Measurements from ENCODE around the gene ACER1. TPM values are rescaled to one million over a fixed set of nuclear protein-coding genes. Genes with fewer than 3 reads are reported as not detected.
"Not testable (repeated sequence)": the region's sequence is repeated elsewhere in the genome, so short reads cannot be mapped to it uniquely, and the experiment has no call there.

Gene ACER1
- total RNA-seq, 3 donors from 2014 or later = not detected

DNA sequence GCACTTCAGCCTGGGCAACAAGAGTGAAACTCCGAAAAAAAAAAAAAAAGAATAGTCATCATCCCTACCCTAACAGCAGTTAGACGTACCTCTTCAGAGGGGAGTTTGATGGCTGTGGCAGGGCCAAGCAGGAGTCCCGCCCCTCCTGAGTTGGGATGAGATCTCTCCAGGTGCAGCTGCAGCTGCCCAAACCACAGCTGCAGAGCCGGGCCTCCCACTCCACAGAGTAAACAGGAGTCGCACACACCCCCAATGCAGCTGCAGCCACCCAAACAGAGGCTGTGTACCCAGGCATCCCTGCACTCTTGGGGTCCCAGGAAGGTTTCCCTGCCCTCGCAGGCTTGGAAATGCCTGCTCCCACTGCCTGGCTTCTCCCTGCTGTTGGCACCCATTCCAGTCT lies 36.2 kb downstream of the ACER1 start:
- H3K4me1 ChIP-seq (ENCODE audit: low read depth) = no peaks in the 10 kb centered on the region
- no peak overlapping the region for H3K4me3 ChIP-seq
- no peaks in the 10 kb centered on the region for H3K36me3 ChIP-seq (ENCODE audit: low read depth)
- intact Hi-C loops (cut with DNase I, micrococcal nuclease) = loop anchor here in 1 of 2 donors (5.0 kb wide), 1 partner anchor 80 kb away; no protein-coding TSS in a partner anchor
- ATAC-seq = no peak
- DNase-seq = no peak
- TF ChIP-seq, protein P1, sequence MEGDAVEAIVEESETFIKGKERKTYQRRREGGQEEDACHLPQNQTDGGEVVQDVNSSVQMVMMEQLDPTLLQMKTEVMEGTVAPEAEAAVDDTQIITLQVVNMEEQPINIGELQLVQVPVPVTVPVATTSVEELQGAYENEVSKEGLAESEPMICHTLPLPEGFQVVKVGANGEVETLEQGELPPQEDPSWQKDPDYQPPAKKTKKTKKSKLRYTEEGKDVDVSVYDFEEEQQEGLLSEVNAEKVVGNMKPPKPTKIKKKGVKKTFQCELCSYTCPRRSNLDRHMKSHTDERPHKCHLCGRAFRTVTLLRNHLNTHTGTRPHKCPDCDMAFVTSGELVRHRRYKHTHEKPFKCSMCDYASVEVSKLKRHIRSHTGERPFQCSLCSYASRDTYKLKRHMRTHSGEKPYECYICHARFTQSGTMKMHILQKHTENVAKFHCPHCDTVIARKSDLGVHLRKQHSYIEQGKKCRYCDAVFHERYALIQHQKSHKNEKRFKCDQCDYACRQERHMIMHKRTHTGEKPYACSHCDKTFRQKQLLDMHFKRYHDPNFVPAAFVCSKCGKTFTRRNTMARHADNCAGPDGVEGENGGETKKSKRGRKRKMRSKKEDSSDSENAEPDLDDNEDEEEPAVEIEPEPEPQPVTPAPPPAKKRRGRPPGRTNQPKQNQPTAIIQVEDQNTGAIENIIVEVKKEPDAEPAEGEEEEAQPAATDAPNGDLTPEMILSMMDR (IDR thresholded peaks at IDR 0.05) = no peak
- peaks cover 22% of the 10 kb centered on the region for H3K9me3 ChIP-seq

DNA sequence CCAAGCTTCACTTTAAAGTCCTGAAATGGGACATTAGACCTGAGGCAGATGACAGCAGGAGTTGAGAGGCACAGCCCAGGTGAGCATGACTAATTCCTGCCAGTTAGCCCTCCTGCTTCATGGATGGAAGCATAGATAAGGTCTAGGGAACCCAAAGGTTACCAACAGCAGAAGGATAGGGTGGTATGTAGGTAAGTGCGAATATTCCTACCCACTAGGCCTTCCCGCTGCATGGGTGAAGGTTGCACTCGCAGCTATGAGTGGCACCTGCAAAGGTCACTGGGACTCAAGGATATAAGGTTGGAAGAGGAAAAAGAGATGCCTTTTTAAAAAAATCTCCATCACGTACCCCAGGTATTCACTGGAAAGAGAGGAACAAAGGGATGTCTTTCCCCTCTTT lies 41.4 kb downstream of the ACER1 start:
- H3K9me3 ChIP-seq = peaks cover 65% of the 10 kb centered on the region
- H3K4me3 ChIP-seq = no peak overlapping the region
- TF ChIP-seq, protein P1 (IDR thresholded peaks at IDR 0.05) = no peak
- H3K36me3 ChIP-seq (ENCODE audit: low read depth) = no peaks in the 10 kb centered on the region
- DNase-seq (no peak), ATAC-seq (no peak)
- H3K4me1 ChIP-seq (ENCODE audit: low read depth) = no peaks in the 10 kb centered on the region
- intact Hi-C loops (cut with DNase I, micrococcal nuclease) = no loop called here

DNA sequence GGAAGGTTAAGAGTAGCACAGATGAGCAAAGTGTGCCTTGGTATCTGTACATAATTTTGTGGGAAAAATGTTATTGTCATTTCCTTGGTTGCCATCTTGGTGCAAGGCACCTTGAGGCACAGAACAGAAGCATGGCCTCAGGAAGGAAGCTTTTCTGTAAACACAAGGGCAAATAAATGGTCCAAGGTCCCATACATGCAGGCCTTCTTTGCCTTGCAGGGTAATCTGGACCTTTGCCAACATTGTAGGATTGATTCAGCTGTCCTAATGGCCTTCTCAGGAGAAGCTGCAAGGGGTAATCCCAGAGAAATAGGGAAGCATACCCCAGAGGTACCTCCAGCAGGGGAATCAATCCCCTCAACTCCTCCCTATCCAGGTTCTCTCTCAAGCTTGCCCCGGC lies 44.7 kb downstream of the ACER1 start:
- intact Hi-C loops (cut with DNase I, micrococcal nuclease) = loop anchor here in 1 of 2 donors (5.0 kb wide), 1 partner anchor 66 kb away; no protein-coding TSS in a partner anchor
- Histone ChIP-seq H3K4me3 (no peak overlapping the region), H3K36me3 (ENCODE audit: low read depth) (no peaks in the 10 kb centered on the region), H3K4me1 (ENCODE audit: low read depth) (no peaks in the 10 kb centered on the region), H3K9me3 (peaks cover 74% of the 10 kb centered on the region)
- ATAC-seq (no peak), DNase-seq (no peak)
- TF ChIP-seq, protein P1 (IDR thresholded peaks at IDR 0.05) = no peak

DNA sequence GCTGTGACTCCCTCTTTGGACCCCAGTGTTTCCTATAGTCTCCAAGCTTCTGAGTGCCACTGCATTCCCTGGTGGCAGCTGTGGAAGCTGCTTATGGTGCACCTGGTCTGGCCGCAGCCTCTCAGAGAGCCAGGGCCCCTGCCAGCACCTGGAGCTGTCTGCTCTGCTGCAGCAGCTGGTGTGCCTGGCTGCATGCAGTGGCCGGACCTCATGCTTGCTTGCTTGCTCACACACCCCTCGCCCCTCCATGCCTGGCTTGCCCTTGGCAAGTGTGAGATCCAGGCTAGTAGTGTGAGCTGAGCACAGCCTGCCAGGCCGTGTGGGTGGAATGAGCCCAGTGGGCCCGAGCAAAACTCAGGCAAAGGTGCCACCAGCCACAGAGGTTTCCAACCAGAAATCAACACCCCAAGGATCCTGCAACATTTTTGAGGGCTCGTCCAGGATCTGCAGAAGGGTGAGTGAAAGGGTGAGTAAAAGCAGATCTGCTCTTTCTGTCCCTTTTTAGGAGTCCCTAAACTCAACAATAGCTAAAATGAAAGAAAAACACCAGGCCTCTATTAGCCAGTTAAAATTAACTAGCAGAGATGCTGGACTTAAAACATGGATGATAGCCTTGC lies 46.0 kb downstream of the ACER1 start:
- H3K36me3 ChIP-seq (ENCODE audit: low read depth) = no peaks in the 10 kb centered on the region
- intact Hi-C loops (cut with DNase I, micrococcal nuclease) = loop anchor here in 1 of 2 donors (5.0 kb wide), 1 partner anchor 65 kb away; no protein-coding TSS in a partner anchor
- ATAC-seq (no peak), DNase-seq (no peak)
- H3K4me1 ChIP-seq (ENCODE audit: low read depth) = no peaks in the 10 kb centered on the region
- peaks cover 60% of the 10 kb centered on the region for H3K9me3 ChIP-seq
- TF ChIP-seq, protein P1 (IDR thresholded peaks at IDR 0.05) = no peak
- H3K4me3 ChIP-seq = no peak overlapping the region

DNA sequence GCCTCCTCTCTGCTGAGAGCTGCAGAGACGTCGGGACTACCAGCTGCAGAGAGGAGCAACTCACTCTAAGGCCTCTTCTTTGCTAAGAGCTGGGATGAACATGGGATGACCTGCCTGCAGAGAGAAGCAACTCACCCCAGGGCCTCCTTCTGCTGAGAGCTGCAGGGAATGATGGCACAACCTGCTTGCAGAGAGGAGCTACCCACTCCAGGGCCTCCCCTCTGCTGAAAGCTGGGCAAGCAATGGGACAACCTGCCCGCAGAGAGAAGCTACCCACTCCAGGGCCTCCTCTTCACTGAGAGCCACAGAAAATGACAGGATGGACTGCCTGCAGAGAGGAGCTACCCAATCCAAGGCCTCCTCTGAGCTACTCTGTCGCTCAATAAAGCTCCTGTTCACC lies 46.7 kb downstream of the ACER1 start:
- H3K36me3 ChIP-seq (ENCODE audit: low read depth) = no peaks in the 10 kb centered on the region
- H3K9me3 ChIP-seq = peaks cover 53% of the 10 kb centered on the region
- no peaks in the 10 kb centered on the region for H3K4me1 ChIP-seq (ENCODE audit: low read depth)
- TF ChIP-seq, protein P1 (IDR thresholded peaks at IDR 0.05) = no peak
- no peak overlapping the region for H3K4me3 ChIP-seq
- no peak for ATAC-seq
- DNase-seq = no peak
- intact Hi-C loops (cut with DNase I, micrococcal nuclease) = loop anchor here in 1 of 2 donors (5.0 kb wide), 1 partner anchor 64 kb away; no protein-coding TSS in a partner anchor

DNA sequence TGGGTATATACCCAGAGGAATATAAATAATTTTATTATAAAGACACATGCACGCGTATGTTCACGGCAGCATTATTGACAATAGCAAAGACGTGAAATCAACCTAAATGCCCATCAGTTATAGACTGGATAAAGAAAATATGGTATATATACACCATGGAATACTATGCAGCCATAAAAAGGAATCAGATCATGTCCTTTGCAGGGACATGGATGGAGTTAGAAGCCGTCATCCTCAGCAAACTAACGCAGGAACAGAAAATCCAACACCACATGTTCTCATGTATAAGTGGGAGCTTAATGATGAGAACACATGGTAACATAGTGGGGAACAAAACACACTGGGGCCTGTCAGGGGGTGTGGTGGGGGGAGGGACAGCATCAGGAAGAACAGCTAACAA lies 51.0 kb downstream of the ACER1 start:
- H3K4me3 ChIP-seq; DNase-seq; intact Hi-C loops (cut with DNase I, micrococcal nuclease); H3K36me3 ChIP-seq (ENCODE audit: low read depth); ATAC-seq: not testable (repeated sequence)
- peaks cover 13% of the 10 kb centered on the region for H3K4me1 ChIP-seq (ENCODE audit: low read depth)
- peaks cover 19% of the 10 kb centered on the region for H3K9me3 ChIP-seq
